Measurements from ENCODE around the gene TBC1D4.

GRCh38 chr13:75347457-75347856, 134.5 kb downstream of the TBC1D4 start:
- TF ChIP-seq POLR2A (IDR thresholded peaks at IDR 0.05; ENCODE audit: low read length) (no peak), GATA1 (IDR thresholded peaks at IDR 0.05; ENCODE audit: low read depth, low read length) (no peak)

All from erythroblast (primary cell).